Ishikawa (cell line): ENCODE data around the gene PTCD1.
A peak's percentile ranks its signal among the peaks of the same experiment; 100 is the strongest.

ENCODE experiments used
- CEBPB ChIP-seq: IDR thresholded peaks from 2 replicates; pipeline ENCODE4 v1.6.1; 2012
- CREB1 ChIP-seq: IDR thresholded peaks from 2 replicates; pipeline ENCODE4 v1.6.1; 2012; ENCODE audit warnings: low read depth
- EGR1 ChIP-seq: IDR thresholded peaks from 2 replicates; pipeline ENCODE4 v1.6.1; 2012
- EP300 ChIP-seq: IDR thresholded peaks from 2 replicates; pipeline ENCODE4 v1.6.1; 2012; ENCODE audit warnings: borderline replicate concordance
- FOXM1 ChIP-seq: IDR thresholded peaks from 2 replicates; pipeline ENCODE4 v1.6.1; 2012; ENCODE audit warnings: low read depth, borderline replicate concordance
- NFIC ChIP-seq: IDR thresholded peaks from 2 replicates; pipeline ENCODE4 v1.6.1; 2012
- RAD21 ChIP-seq: IDR thresholded peaks from 2 replicates; pipeline ENCODE4 v1.6.1; 2012; ENCODE audit warnings: low read depth
- REST ChIP-seq: IDR thresholded peaks from 2 replicates; pipeline ENCODE4 v1.6.1; 2012; ENCODE audit warnings: low read depth, mild to moderate bottlenecking
- TAF1 ChIP-seq: IDR thresholded peaks from 2 replicates; pipeline ENCODE4 v1.6.1; 2012; ENCODE audit warnings: low read depth, mild to moderate bottlenecking
- TCF12 ChIP-seq: IDR thresholded peaks from 2 replicates; pipeline ENCODE4 v1.6.1; 2012; ENCODE audit warnings: low read depth
- TEAD4 ChIP-seq: IDR thresholded peaks from 2 replicates; pipeline ENCODE4 v1.6.1; 2012
- YY1 ChIP-seq: IDR thresholded peaks from 2 replicates; pipeline ENCODE4 v1.6.1; 2012; ENCODE audit warnings: low read depth
- ZBTB7A ChIP-seq: IDR thresholded peaks from 2 replicates; pipeline ENCODE4 v1.6.1; 2012; ENCODE audit warnings: low read depth
- TF ChIP-seq, protein P1 (sequence below): IDR thresholded peaks from 2 replicates; pipeline ENCODE4 v1.6.1; 2012
- TF ChIP-seq, protein P2 (sequence below): IDR thresholded peaks from 2 replicates; pipeline ENCODE4 v1.6.1; 2012

Gene PTCD1

GRCh38 chr7:99437946-99438572 lies 539 bp downstream of the PTCD1 start:
- TF ChIP-seq EP300 = no peak
- TF ChIP-seq ZBTB7A = peak; percentile 80; the same call in 1 of the 2 replicates

DNA sequence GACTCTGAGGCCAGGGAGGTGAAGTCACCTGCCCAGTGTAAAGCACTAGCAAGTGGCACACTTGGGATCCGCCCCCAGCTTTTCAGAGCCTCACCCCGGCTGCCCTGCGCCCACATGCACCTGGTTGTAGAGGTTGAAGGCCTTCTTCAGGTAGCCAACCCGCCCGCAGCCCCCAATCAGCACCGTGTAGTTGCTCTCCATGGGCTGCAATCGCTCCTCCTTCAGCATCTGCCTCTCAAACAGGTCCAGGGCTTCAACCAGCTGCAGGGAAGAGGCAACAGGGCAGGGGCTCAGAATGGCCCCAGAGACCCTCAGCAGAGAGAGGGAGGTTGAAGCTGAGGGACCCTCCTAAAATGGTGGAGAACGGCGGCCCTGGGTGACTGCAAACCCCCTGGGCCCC lies 5.4 kb downstream of the PTCD1 start:
- TF ChIP-seq, protein P1, sequence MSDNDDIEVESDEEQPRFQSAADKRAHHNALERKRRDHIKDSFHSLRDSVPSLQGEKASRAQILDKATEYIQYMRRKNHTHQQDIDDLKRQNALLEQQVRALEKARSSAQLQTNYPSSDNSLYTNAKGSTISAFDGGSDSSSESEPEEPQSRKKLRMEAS = no peak
- TF ChIP-seq FOXM1 (no peak), CREB1 (no peak), YY1 (no peak), REST (no peak), EP300 (no peak), CEBPB (no peak), EGR1 (no peak), TAF1 (no peak), NFIC (no peak), TCF12 (no peak), TEAD4 (no peak), RAD21 (no peak)
- TF ChIP-seq, protein P2, sequence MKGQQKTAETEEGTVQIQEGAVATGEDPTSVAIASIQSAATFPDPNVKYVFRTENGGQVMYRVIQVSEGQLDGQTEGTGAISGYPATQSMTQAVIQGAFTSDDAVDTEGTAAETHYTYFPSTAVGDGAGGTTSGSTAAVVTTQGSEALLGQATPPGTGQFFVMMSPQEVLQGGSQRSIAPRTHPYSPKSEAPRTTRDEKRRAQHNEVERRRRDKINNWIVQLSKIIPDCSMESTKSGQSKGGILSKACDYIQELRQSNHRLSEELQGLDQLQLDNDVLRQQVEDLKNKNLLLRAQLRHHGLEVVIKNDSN = no peak

GRCh38 chr7:99429756-99430155 lies 8.8 kb downstream of the PTCD1 start:
- TF ChIP-seq REST = no peak
- no peak for TF ChIP-seq ZBTB7A

DNA sequence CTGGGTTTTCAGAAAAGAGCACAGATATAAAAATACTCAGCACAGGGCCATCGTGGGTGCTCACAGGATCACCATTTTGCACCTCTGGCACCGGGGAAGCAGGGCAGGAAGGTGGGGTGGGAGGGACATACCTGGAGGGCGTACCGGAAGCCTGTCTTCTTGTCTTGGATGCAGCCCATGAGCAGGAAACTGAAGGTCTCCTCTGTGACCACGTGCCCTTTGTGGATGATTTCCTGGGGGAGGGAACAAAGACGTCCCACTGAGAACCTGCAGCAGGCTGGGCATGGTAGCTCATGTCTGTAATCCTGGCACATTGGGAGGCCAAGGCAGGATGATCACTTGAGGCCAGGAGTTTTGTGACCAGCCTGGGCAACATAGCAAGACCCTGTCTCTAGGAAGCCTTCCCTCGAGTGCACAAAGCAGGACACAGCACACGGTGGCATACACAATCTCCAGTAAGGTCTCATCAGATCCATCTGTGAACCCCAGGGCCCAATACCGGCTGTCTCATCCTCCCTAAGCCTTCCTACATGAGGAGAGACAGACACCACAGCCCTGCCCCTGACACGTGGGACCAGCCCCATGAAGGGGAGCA lies 9.5 kb downstream of the PTCD1 start:
- TF ChIP-seq RAD21 = no peak
- TF ChIP-seq, protein P2 = peak; percentile 86
- TF ChIP-seq TCF12 = no peak
- no peak for TF ChIP-seq TEAD4
- TF ChIP-seq, protein P1 = peak; percentile 66
- TF ChIP-seq YY1 = no peak
- TF ChIP-seq TAF1 = no peak
- no peak for TF ChIP-seq FOXM1
- no peak for TF ChIP-seq CEBPB
- no peak for TF ChIP-seq CREB1

- no peak for TF ChIP-seq NFIC
- TF ChIP-seq TAF1 = no peak
- TF ChIP-seq TEAD4 = no peak
- TF ChIP-seq, protein P1 = no peak
- no peak for TF ChIP-seq TCF12
- TF ChIP-seq ZBTB7A = no peak
- TF ChIP-seq FOXM1 = no peak
- no peak for TF ChIP-seq CEBPB
- TF ChIP-seq, protein P2 = no peak
Measured at GRCh38 chr7:99424932-99425730, 13.5 kb downstream of the PTCD1 start.
